Iris pigment epithelial cell (primary cell): Measurements from ENCODE around the gene VIL1.
A peak's percentile ranks its signal among the peaks of the same experiment; 100 is the strongest.

Experiments used
- DNase-seq: peaks from one replicate; pipeline ENCODE4 v3.0.0-alpha.2; 2011; ENCODE audit warnings: low read depth

Gene VIL1

DNA sequence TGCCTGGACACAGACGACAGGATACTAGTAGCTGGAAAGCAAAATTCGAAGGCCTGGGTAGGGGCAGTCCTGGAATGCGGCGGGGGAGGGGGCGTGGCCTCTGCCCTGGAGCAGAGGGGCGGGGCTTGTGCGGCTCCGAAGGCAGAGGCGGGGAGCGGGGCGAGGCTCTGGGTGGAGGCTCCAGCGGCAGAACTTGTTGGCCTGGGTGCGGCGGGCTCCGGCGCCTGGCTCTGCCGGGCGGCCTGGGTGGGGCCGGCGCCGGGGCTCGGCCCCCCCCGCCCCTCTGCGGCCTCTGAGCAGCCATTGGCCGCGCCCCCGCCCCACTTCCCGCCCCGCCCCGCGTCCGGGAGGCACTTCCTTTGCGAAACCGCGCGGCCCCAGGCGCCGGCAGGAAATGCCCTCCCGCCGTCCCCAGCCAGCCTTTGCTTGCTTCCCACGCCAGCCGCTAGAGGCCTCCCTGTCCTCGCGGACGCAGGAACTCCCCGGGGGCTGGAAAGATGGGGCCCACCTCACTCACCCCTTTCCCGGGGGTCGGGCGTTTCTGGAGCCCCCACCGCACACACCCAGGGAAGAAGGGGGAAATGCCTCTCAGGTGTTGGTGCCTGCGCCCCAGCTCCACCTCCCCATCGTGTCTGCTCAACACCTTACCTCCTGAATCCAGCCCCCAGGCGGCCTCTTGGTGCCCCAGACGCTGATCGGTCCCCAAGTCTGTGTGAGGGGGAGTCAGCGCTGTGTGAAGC is 12.5 kb upstream of the VIL1 start:
- DNase-seq, result peak; percentile 95

DNA sequence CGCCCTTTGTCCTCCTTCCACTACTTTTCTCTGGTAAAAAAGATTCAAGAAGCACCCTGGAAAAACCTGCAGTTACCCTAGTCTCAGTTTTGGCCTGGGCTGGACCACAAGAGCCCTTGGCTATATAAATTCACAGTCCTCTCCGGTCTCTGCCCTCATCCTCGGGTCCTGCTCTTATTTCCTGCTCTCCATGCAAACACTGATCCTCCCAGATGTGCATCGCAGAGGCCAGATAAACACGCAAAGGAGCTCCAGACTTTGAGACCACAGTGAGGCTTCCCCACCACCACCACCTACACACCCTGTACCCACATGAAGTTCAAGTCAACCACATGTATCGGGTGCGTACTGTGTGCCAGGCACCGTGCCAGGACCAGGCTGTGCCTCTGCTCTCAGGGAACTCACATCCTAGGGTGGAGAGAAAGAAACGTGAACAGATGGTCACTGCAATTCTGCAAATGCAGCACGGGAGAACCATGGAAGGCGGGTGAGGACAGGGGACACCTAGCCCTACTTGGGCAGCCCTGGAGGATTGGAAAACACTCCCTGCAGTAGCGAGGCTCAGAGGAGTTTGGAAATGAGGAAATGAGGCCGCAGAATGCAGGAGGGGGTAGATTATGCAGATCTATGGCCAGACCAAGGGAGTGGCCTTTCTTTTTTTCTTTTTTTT is 11.8 kb upstream of the VIL1 start:
- peak; percentile 48 for DNase-seq

DNA sequence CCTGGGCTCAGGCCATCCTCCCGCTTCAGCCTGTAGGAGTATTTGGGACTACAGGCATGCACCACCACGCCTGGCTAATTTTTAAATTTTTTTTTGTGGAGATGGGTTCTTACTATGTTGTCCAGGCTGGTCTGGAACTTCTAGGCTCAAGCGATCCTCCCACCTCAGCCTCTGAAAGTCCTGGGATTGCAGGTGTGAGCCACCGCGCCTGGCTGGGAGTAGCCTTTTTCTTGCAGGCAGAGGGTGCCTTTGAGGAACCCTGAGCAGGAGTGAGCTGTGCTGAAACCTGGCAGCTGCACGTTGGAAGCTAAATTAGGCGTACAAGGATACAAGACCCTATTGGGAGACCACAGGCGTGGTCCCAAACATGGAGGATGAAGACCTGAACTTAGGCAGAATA is 11.2 kb upstream of the VIL1 start:
- no peak for DNase-seq

DNA sequence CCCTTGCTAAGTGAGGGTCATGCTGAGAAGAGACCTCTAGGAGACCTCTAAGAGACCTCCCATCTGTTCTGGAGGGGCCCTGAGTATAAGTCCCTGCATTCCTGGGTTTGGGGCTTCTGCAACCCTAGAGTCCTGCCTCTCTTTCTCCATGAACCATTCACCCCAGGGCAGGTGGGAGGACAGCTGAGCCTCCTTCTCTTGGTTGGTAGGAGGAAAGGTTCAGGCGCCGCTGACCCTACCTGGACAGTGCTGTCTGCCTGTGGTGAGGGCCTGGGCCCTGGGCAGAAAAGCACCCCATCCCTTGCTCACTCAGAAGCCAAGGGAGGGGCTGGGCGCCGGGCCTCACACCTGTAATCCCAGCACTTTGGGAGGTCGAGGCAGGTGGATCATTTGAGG is 604 bp upstream of the VIL1 start:
- no peak for DNase-seq

DNA sequence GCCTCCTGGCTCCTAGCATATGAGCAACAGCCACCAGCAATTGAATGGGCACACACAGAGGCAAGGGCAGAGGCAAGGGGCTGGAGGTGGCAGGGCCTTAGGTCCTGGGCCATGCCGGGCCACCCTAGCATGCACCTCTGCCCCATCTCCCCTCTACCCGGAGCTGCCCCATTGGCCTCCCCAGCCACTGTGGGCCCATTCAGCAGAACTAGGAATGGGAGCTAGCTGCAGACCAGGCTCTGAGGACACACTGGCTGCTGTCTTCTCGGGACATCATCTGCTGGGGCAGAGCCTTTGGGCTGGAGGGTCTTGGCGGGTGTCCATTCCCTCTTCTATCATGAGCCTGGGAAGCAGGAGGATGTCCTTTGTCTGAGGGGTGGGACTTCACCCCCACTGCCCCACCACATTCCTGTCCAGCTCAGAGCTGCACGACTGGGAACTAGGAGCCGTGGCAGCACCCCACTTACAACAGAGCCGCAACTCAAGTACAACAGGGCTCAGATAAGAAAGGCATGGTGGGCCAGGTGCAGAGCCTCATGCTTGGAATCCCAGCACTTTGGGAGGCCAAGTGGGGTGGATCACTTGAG is 800 bp downstream of the VIL1 start:
- DNase-seq, result no peak

DNA sequence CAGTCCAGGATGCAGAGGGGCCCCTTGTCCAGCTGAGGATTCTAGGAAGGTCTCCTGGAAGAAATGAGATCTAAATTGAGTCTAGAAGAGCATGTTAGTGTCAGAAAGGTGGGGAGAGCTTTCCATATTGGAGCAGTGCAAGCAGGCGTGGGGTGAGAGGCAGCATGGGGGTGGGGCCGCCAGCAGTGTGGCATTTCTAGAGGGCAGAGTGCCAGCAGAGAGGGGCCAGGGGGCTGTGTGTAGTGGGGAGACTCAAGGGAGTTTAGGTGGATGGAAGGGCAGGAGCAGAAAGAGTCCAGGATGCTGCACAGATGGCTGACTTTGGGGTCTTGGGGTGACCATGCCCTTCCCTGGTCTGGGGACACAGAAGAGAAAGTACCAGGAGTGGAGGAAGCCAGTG is 2.1 kb downstream of the VIL1 start:
- no peak for DNase-seq

DNA sequence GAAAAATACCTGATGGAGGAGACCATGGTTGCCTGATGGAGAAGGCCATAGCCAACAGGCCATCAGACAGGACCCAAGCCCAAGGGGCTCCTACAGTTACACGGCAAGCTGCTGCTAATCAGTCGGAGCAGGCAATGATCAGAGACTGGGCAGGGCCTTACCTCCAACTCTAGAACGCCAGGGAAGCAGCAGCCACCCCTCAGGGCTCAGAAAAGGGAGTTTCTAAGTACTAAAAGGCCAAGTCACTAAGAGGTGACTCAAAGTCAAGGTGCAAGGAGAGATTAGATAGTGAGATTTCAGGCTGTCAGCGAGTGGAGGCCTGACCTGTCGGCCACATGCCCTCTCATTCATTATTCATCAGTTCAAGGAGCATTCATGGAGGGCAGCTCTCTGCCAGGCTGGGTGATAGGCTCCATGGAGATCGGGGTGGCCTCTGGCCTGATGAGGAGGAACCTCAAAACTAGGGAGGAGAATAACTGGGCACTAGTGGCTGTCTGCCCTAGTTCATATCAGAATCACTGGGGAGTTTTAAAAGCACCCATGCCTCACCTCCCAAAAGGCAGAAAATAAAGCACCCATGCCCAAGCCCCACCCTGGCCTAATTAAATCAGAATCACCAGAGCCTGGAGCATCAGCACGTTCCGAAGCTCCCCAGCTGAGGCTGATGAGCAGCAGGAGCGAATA is 3.6 kb downstream of the VIL1 start:
- DNase-seq, result no peak

DNA sequence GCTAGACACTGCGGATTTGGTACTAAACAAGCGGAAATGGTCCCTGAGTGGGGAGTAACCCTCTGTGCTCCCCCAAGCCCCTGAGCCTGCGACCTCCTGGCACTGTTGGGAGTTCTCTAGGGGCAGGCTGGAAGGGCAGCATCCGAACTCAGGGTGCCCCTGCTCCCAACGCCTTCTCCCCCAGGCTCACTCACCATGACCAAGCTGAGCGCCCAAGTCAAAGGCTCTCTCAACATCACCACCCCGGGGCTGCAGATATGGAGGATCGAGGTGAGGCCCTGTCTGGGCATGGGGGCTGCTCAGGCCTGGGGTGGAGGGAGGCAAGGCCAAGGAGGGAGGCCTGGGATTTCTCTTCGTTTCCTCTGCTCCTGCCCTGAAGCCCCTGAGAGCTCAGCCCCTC is 4.7 kb downstream of the VIL1 start:
- no peak for DNase-seq

DNA sequence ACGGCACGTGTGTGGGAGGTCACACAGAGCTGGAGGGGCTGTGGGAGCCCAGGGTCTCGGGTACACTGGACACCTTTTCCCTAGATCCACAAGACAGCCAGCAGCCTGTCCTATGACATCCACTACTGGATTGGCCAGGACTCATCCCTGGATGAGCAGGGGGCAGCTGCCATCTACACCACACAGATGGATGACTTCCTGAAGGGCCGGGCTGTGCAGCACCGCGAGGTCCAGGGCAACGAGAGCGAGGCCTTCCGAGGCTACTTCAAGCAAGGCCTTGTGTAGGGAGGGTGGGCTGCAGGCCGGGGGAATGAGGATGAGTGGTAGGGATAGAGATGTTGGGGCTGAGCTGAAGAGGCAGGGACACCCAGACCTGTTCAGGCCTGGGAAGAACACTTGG is 6.6 kb downstream of the VIL1 start:
- no peak for DNase-seq

DNA sequence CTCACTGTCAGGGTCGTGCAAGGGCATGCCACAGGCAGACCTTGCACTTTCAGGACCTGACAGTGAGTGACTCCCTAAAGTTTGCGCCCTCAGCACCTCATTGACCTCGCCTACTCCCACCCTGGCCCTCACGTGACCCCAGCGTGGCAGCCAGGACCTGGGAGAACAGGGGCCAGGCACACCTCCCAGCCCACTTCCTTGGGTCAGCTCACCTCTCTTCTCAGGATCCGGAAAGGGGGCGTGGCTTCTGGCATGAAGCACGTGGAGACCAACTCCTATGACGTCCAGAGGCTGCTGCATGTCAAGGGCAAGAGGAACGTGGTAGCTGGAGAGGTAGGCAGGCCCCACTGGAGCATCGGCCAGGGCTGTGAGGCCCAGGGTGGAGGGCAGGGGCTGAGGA is 8.8 kb downstream of the VIL1 start:
- DNase-seq, result no peak

DNA sequence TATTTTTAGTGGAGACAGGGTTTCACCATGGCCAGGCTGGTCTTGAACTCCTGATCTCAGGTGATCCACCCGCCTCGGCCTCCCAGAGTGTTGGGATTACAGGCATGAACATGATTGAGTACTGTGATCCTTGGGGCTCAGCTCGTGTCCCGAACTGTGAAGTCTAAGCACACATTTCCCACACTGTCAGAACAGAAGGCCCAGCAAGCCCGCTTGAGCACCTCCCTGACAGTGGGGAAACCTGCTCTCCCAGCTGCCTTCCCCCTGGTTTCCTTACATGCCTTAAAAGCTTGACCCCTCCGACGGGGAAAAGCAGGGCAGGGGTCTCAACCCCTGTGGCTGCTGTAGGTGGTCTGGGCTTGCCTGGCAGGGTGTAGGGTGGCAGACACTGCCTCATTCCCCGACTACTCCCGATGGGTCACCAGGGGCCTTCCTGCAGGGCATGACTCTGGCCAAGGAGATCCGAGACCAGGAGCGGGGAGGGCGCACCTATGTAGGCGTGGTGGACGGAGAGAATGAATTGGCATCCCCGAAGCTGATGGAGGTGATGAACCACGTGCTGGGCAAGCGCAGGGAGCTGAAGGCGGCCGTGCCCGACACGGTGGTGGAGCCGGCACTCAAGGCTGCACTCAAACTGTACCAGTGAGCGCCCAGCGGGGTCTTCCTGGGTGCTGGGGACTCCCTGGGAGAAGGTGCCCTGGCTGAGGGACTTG is 10.1 kb downstream of the VIL1 start:
- DNase-seq, result no peak

DNA sequence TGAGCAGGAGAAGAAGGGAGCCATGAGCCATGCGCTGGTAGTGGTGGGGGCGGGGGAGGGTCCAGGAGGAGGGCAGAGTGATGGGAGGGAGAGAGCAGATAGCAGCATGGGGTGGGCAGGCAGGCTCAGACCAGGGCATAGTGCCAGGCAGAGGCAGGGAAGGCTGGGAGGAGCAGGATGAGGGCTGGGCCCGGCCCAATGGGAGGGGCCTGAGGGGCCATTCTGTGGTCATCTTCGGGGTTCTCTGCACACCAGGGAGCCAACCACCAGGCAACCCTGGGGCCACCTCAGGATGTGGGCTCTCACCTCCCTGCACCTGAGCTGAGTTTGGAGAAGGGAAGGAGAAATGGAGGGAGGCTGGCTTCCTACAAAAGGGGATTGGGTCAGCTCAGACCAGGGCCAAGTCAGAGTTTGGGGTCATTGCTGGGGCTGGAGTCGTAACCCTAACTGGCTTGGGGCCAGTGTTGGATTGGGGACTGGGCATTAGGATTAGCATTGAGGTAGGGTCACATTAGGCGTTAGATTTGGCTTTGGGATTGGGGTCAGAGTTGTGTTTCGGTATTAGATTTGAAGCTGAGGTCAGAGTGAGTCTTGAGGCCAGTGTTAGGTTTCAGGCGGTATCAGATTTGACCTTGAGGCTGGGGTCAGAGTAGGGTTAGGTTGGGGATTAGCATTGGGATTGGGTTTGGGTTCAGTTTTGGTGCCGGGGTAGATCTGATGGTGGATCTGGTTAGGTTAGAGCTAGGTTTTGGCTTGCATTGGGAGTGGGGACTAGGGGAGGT is 11.2 kb downstream of the VIL1 start:
- DNase-seq, result no peak

DNA sequence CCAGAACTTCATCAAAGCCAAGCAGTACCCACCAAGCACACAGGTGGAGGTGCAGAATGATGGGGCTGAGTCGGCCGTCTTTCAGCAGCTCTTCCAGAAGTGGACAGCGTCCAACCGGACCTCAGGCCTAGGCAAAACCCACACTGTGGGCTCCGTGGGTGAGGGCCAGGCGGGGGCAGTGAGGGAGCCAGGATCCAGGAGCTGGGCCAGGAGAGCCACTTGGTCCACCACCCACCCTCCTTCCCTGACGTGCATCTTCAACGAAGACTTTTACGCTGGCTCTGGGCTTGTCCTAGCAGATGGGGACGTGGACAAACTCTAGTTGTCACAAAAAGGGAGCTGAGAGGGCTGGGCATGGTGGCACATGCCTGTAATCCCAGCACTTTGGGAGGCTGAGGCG is 11.8 kb downstream of the VIL1 start:
- DNase-seq, result no peak

DNA sequence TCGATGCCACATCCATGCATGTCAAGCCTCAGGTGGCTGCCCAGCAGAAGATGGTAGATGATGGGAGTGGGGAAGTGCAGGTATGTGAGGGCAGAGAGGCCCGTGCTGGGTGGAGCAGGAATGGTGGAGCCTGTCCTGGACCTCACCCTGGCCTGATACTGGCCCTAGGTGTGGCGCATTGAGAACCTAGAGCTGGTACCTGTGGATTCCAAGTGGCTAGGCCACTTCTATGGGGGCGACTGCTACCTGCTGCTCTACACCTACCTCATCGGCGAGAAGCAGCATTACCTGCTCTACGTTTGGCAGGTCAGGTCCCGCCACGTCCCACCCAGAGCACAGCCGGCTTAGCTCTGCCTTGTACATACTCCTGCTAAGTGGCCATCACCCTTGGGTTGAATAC is 13.0 kb downstream of the VIL1 start:
- no peak for DNase-seq

DNA sequence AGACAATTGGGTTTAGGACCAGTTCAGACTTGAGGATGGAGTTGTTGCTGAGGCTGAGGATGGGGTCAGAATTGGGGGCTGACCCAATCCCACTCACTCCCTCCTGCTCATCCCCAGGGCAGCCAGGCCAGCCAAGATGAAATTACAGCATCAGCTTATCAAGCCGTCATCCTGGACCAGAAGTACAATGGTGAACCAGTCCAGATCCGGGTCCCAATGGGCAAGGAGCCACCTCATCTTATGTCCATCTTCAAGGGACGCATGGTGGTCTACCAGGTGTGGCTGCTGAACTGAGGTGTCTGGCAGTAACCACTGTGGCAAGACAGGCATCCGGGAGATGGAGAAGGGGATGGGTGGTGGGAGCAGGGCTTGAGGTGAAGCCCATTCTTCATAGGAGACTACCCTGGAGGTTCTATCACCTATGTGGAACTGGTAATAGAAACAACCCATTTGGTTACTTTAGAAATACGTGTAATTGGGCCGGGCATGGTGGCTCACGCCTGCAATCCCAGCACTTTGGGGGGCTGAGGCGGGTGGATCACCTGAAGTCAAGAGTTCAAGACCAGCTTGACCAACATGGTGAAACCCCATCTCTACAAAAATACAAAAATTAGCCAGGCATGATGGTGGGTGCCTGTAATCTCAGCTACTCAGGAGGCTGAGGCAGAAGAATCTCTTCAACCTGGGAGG is 13.9 kb downstream of the VIL1 start:
- no peak for DNase-seq

DNA sequence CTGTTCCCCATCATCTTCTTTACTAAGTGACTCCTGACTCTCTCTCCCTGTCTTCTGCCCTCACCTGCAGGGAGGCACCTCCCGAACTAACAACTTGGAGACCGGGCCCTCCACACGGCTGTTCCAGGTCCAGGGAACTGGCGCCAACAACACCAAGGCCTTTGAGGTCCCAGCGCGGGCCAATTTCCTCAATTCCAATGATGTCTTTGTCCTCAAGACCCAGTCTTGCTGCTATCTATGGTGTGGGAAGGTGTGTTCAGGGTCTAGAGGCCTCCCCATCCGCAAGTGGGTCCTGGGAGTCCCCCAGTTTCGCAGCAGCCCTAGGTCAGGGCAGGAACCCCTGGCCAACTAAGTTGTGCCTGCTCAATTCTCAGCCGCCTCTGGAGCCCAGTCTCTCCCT is 15.5 kb downstream of the VIL1 start:
- DNase-seq, result no peak

DNA sequence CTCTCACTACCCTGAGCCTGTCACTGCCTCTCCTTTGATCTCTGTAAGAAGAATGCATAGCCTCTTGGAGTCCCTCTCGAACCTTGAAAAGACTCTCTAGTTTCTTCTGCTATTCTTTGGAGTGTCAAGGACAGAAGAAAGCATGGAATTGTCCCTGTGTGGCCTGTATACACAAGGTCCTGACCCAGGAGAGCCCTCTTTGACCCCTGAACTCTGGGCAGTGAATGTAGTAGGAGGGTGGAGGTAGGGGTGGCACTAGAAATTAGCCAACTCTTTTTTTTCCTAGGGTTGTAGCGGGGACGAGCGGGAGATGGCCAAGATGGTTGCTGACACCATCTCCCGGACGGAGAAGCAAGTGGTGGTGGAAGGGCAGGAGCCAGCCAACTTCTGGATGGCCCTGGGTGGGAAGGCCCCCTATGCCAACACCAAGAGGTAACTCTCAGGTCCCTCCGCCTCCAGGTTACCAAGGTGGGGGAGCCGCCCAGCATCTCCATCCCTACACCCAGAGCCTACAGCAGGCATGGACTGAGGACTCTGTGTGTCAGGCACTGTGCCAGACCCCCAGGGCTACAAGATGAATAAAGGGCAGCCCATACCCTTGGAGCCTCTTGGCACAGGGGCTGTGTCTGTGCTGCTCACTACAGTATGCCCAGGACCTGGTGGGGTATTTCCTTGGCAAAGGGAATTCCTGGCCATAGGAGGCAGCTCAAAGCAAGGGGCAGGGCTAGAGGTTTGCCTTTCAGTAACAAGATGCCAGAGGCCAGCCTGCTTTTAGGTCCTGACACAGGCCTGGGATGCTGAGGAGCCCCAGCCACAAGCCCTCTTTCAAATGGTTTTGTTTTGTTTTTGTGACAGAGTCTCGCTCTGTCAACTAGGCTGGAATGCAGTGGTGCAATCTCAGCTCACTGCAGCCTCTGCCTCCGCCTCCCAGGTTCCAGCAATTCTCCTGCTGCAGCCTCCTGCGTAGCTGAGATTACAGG is 16.4 kb downstream of the VIL1 start:
- DNase-seq, result no peak

DNA sequence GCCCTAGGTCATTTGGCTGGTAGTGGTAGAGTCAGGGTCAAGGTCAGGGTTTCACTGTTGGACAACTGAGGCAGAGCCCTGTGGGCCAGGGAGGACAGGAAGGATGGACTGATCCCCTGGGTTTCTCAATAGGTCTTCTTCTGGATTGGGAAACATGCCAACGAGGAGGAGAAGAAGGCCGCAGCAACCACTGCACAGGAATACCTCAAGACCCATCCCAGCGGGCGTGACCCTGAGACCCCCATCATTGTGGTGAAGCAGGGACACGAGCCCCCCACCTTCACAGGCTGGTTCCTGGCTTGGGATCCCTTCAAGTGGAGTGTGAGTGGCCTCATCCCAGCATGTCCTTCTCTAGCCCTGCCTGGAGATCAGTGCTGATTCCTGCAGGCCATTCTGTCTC is 18.1 kb downstream of the VIL1 start:
- DNase-seq, result no peak

DNA sequence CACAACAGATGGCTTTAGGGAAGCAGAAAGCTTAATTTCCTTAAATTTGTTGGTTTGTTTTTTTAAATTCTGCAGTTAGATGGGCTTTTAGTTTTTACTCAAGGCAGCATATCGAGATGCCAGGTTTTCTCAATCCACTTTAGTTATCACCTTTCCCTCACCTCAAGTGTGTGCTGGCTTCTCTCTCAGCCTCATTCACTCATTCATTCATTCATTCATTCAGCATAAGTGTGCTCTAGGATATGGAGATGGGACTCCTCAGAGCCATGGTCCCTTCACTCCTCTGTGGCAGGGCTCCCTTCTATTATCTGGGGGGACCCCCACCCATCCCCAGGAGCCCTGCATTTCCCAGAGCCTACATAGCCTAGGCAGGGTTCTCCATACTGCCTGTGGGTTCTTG is 19.0 kb downstream of the VIL1 start:
- no peak for DNase-seq

DNA sequence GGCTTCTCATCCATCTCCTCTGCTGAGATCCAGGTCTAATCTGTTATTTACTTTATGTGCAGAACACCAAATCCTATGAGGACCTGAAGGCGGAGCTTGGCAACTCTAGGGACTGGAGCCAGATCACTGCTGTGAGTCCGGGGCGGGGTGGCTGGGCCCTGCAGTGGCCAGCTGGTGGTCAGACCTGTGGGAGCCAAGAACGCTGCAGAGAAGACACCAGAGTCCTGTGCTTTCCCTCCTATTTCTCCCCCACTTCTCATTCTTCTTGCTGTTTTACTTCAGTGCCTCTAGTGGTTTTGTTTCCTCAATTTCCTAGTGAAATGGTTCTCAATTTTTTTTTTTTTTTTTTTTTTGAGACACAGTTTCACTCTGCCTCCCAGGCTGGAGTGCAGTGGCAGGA is 19.7 kb downstream of the VIL1 start:
- DNase-seq, result peak; percentile 20
